Endodermal cell (in vitro differentiated cells): ENCODE results near the gene PRKAG2. TPM values are rescaled to one million over a fixed set of nuclear protein-coding genes. Genes with fewer than 3 reads are reported as not detected.
"Not testable (repeated sequence)": the region's sequence is repeated elsewhere in the genome, so short reads cannot be mapped to it uniquely, and the experiment has no call there.

Experiments used
- DNase-seq: peaks from one replicate; pipeline ENCODE4 v3.0.0-alpha.2; 2017
- H3K27ac ChIP-seq: 2 replicates; pipeline ENCODE4 v1.5.1; 2013; ENCODE audit warnings: mild to moderate bottlenecking, low read depth, low read length, moderate library complexity
- H3K27me3 ChIP-seq: 2 replicates; pipeline ENCODE4 v1.6.1; 2013; ENCODE audit warnings: mild to moderate bottlenecking, low read length, moderate library complexity; ENCODE audit not compliant: insufficient read depth, control insufficient read depth, poor library complexity, severe bottlenecking
- H3K36me3 ChIP-seq: 2 replicates; pipeline ENCODE4 v1.7.0; 2013; ENCODE audit warnings: mild to moderate bottlenecking, low read length, moderate library complexity; ENCODE audit not compliant: control insufficient read depth, insufficient read depth
- H3K4me1 ChIP-seq: one replicate; pipeline ENCODE4 v1.7.0; 2013; ENCODE audit warnings: low read length; ENCODE audit not compliant: control insufficient read depth, insufficient read depth
- H3K4me3 ChIP-seq: 2 replicates; pipeline ENCODE4 v1.5.1; 2013; ENCODE audit warnings: mild to moderate bottlenecking, low read length, moderate library complexity
- H3K9ac ChIP-seq: 2 replicates; pipeline ENCODE4 v1.6.1; 2013; ENCODE audit warnings: mild to moderate bottlenecking, low read length, moderate library complexity; ENCODE audit not compliant: poor library complexity, severe bottlenecking; ENCODE audit errors: extremely low read depth
- H3K9me3 ChIP-seq: 2 replicates; pipeline ENCODE4 v1.6.1; 2013; ENCODE audit warnings: mild to moderate bottlenecking, low read length, moderate library complexity; ENCODE audit not compliant: control insufficient read depth
- H3K27ac Mint-ChIP-seq: 2 replicates; pipeline ENCODE4 v1.8.0; 2020; ENCODE audit warnings: mixed read lengths
- H3K27me3 Mint-ChIP-seq: 2 replicates; pipeline ENCODE4 v1.8.0; 2021; ENCODE audit warnings: mild to moderate bottlenecking, mixed read lengths; ENCODE audit not compliant: insufficient read depth
- H3K36me3 Mint-ChIP-seq: 2 replicates; pipeline ENCODE4 v1.8.0; 2020; ENCODE audit warnings: low read depth, mixed read lengths
- H3K4me1 Mint-ChIP-seq: 2 replicates; pipeline ENCODE4 v1.8.0; 2020; ENCODE audit warnings: mixed read lengths
- H3K4me3 Mint-ChIP-seq: 2 replicates; pipeline ENCODE4 v1.8.0; 2020; ENCODE audit warnings: mild to moderate bottlenecking, moderate library complexity, mixed read lengths
- H3K9me3 Mint-ChIP-seq: 2 replicates; pipeline ENCODE4 v1.8.0; 2020; ENCODE audit warnings: mild to moderate bottlenecking, mixed read lengths
- CTCF ChIP-seq: fragments of 200-600 bp; sonication (generic); conservative IDR thresholded peaks from 2 replicates; pipeline ENCODE4 v1.5.0; 2021; ENCODE audit warnings: antibody characterized with exemption, mild to moderate bottlenecking
- WGBS, 2 experiments: methylation state at CpG; one replicate each; pipeline versions ENCODE4 v1.1.5 to v1.1.7; 2013; ENCODE audit warnings: missing lambda C conversion rate in 2 of 2, mixed read lengths in 1 of 2; ENCODE audit not compliant: insufficient coverage in 1 of 2, insufficient read length in 1 of 2; 5-methylcytosine and 5-hydroxymethylcytosine counted together
- total RNA-seq, 2 donors: library from RNA; stranded (reverse); fragmentation: NEBNext Ultra II Directional in 1 of 2; extraction: Animal tissue kit (Norgen Biotek cat#: 25700) in 1 of 2; gene quantifications; 2 replicates in 1 of 2; 3 replicates in 1 of 2; pipeline ENCODE4 v1.2.1, GENCODE V29; 2021

The PRKAG2 gene
- total RNA-seq, 2 donors from 2014 or later: 17.2 to 20.7 TPM

GRCh38 chr7:151800391-151800790 lies 76.5 kb downstream of the PRKAG2 start:
- Mint-ChIP-seq H3K36me3 (no peaks in the 10 kb centered on the region), H3K27ac (no peak overlapping the region), H3K9me3 (no peaks in the 10 kb centered on the region), H3K4me1 (peaks cover 5% of the 10 kb centered on the region), H3K4me3 (no peak overlapping the region), H3K27me3 (no peaks in the 10 kb centered on the region)
- WGBS, 2 experiments: 92% methylated on average over 7 of the region's 7 CpGs; no CpG with 5 or more reads in 1 of the 2 experiments
- H3K27me3 ChIP-seq: no peaks in the 10 kb centered on the region
- no peaks in the 10 kb centered on the region for H3K9me3 ChIP-seq
- no peaks in the 10 kb centered on the region for H3K36me3 ChIP-seq
- no peak overlapping the region for H3K27ac ChIP-seq
- no peak overlapping the region for H3K9ac ChIP-seq
- no peak for TF ChIP-seq CTCF
- no peaks in the 10 kb centered on the region for H3K4me1 ChIP-seq
- no peak overlapping the region for H3K4me3 ChIP-seq
- DNase-seq: no peak

- no peaks in the 10 kb centered on the region for H3K36me3 ChIP-seq
- H3K27ac Mint-ChIP-seq: no peak overlapping the region
- H3K9me3 ChIP-seq: no peaks in the 10 kb centered on the region
- 97% methylated on average over 6 to 15 of the region's 15 CpGs for WGBS, 2 experiments
- no peaks in the 10 kb centered on the region for H3K27me3 Mint-ChIP-seq
- H3K4me1 ChIP-seq: no peaks in the 10 kb centered on the region
- no peak for TF ChIP-seq CTCF
- H3K4me3 Mint-ChIP-seq: no peak overlapping the region
- no peak overlapping the region for H3K9ac ChIP-seq
- H3K9me3 Mint-ChIP-seq: no peaks in the 10 kb centered on the region
- H3K27ac ChIP-seq: no peak overlapping the region
- H3K4me1 Mint-ChIP-seq: peaks cover 5% of the 10 kb centered on the region
- H3K27me3 ChIP-seq: no peaks in the 10 kb centered on the region
- H3K4me3 ChIP-seq: no peak overlapping the region
- DNase-seq: no peak
- H3K36me3 Mint-ChIP-seq: no peaks in the 10 kb centered on the region
These were observed 77.4 kb downstream of the PRKAG2 start for GRCh38 chr7:151799506-151799905.

GRCh38 chr7:151798851-151799448 lies 78.0 kb downstream of the PRKAG2 start:
- H3K4me1 ChIP-seq: no peaks in the 10 kb centered on the region
- H3K9me3 ChIP-seq: no peaks in the 10 kb centered on the region
- no peak overlapping the region for H3K9ac ChIP-seq
- H3K4me3 ChIP-seq: no peak overlapping the region
- Mint-ChIP-seq H3K9me3 (no peaks in the 10 kb centered on the region), H3K27me3 (no peaks in the 10 kb centered on the region), H3K4me3 (no peak overlapping the region), H3K4me1 (peaks cover under 1% of the 10 kb centered on the region), H3K27ac (no peak overlapping the region), H3K36me3 (no peaks in the 10 kb centered on the region)
- DNase-seq: no peak
- H3K36me3 ChIP-seq: no peaks in the 10 kb centered on the region
- H3K27me3 ChIP-seq: no peaks in the 10 kb centered on the region
- no peak for TF ChIP-seq CTCF
- H3K27ac ChIP-seq: no peak overlapping the region
- WGBS, 2 experiments: 93 to 94% methylated on average over 9 to 10 of the region's 10 CpGs

- H3K27ac Mint-ChIP-seq, H3K9me3 Mint-ChIP-seq, H3K4me1 ChIP-seq, H3K27ac ChIP-seq, H3K4me3 Mint-ChIP-seq, H3K36me3 Mint-ChIP-seq, H3K27me3 ChIP-seq, H3K9ac ChIP-seq, H3K36me3 ChIP-seq, H3K9me3 ChIP-seq, H3K27me3 Mint-ChIP-seq, H3K4me3 ChIP-seq, H3K4me1 Mint-ChIP-seq, DNase-seq: not testable (repeated sequence)
- WGBS, 2 experiments: 90 to 99% methylated on average over 7 to 11 of the region's 11 CpGs
These were observed 79.1 kb downstream of the PRKAG2 start for GRCh38 chr7:151797667-151798307.
